ENCODE measurements around the gene CDYL2.

Gene CDYL2

GRCh38 chr16:80622007-80622406 is 182.4 kb downstream of the CDYL2 start:
- no peak overlapping the region for H3K4me3 ChIP-seq (ENCODE audit: low read length)
- TF ChIP-seq CTCF (conservative IDR thresholded peaks at IDR 0.05; ENCODE audit: low read length): no peak
- DNase-seq (ENCODE audit: low read depth): no peak

- H3K4me3 ChIP-seq (ENCODE audit: low read length): no peak overlapping the region
- no peak for TF ChIP-seq CTCF (conservative IDR thresholded peaks at IDR 0.05; ENCODE audit: low read length)
- no peak for DNase-seq (ENCODE audit: low read depth)
Measured at GRCh38 chr16:80620736-80621605, 183.4 kb downstream of the CDYL2 start.

GRCh38 chr16:80619824-80620223 is 184.6 kb downstream of the CDYL2 start:
- no peak for DNase-seq (ENCODE audit: low read depth)
- no peak for TF ChIP-seq CTCF (conservative IDR thresholded peaks at IDR 0.05; ENCODE audit: low read length)
- no peak overlapping the region for H3K4me3 ChIP-seq (ENCODE audit: low read length)

GRCh38 chr16:80618862-80619648 is 185.3 kb downstream of the CDYL2 start:
- no peak overlapping the region for H3K4me3 ChIP-seq (ENCODE audit: low read length)
- no peak for DNase-seq (ENCODE audit: low read depth)
- TF ChIP-seq CTCF (conservative IDR thresholded peaks at IDR 0.05; ENCODE audit: low read length): no peak

GRCh38 chr16:80616362-80616761 is 188.0 kb downstream of the CDYL2 start:
- no peak for TF ChIP-seq CTCF (conservative IDR thresholded peaks at IDR 0.05; ENCODE audit: low read length)
- no peak overlapping the region for H3K4me3 ChIP-seq (ENCODE audit: low read length)
- no peak for DNase-seq (ENCODE audit: low read depth)

GRCh38 chr16:80615735-80616134 is 188.7 kb downstream of the CDYL2 start:
- no peak for DNase-seq (ENCODE audit: low read depth)
- no peak for TF ChIP-seq CTCF (conservative IDR thresholded peaks at IDR 0.05; ENCODE audit: low read length)
- no peak overlapping the region for H3K4me3 ChIP-seq (ENCODE audit: low read length)
